AG09309 (cell line): ENCODE results near the gene KCNMB4.

Experiments used
- DNase-seq: peaks from one replicate; pipeline ENCODE4 v3.0.0-alpha.2; 2010; ENCODE audit warnings: low read depth
- H3K4me3 ChIP-seq: 2 replicates; pipeline ENCODE4 v1.5.1; 2011; ENCODE audit warnings: mild to moderate bottlenecking, low read depth, low read length, moderate library complexity; ENCODE audit not compliant: control insufficient read depth
- CTCF ChIP-seq: IDR thresholded peaks from 2 replicates; pipeline ENCODE4 v1.5.1; 2011; ENCODE audit warnings: mild to moderate bottlenecking, low read depth, low read length, inconsistent platforms; ENCODE audit not compliant: insufficient read depth, control insufficient read depth; ENCODE audit errors: missing control alignments

Gene KCNMB4

GRCh38 chr12:70418101-70418500 is 52.0 kb downstream of the KCNMB4 start:
- H3K4me3 ChIP-seq = no peak overlapping the region
- peak; percentile 2 for DNase-seq
- no peak for TF ChIP-seq CTCF

- no peak for TF ChIP-seq CTCF
- H3K4me3 ChIP-seq = no peak overlapping the region
- DNase-seq = no peak
Measured at GRCh38 chr12:70422631-70423030, 56.5 kb downstream of the KCNMB4 start.

GRCh38 chr12:70426620-70427019 is 60.5 kb downstream of the KCNMB4 start:
- DNase-seq = no peak
- no peak overlapping the region for H3K4me3 ChIP-seq
- no peak for TF ChIP-seq CTCF

GRCh38 chr12:70427611-70428010 is 61.5 kb downstream of the KCNMB4 start:
- DNase-seq = no peak
- no peak overlapping the region for H3K4me3 ChIP-seq
- no peak for TF ChIP-seq CTCF

- no peak for DNase-seq
- no peak overlapping the region for H3K4me3 ChIP-seq
- no peak for TF ChIP-seq CTCF
Measured at GRCh38 chr12:70430400-70430799, 64.3 kb downstream of the KCNMB4 start.

- H3K4me3 ChIP-seq = no peak overlapping the region
Measured at GRCh38 chr12:70436836-70437235, 70.7 kb downstream of the KCNMB4 start.

More at GRCh38 chr12:70436836-70437235, 70.7 kb downstream of the KCNMB4 start:
- TF ChIP-seq CTCF = no peak
- DNase-seq = no peak
